Astrocyte of the hippocampus (primary cell): Measurements from ENCODE around the gene KPNA4.
A peak's percentile ranks its signal among the peaks of the same experiment; 100 is the strongest.

Experiments
- DNase-seq: peaks from one replicate; pipeline ENCODE4 v3.0.0; 2011; ENCODE audit warnings: low read depth, low spot score

KPNA4 gene

GRCh38 chr3:160451602-160452001 is 113.8 kb downstream of the KPNA4 start:
- no peak for DNase-seq

GRCh38 chr3:160450846-160451245 is 114.5 kb downstream of the KPNA4 start:
- peak; percentile 63 for DNase-seq

GRCh38 chr3:160449636-160450598 is 115.5 kb downstream of the KPNA4 start, which contains the start of gene TRIM59:
Gene TRIM59 (minus strand): TSS chr3:160449786. CDS start chr3:160439183, 10,603 bp downstream.
- peak; percentile 99 for DNase-seq

- peak; percentile 43 for DNase-seq
Measured at GRCh38 chr3:160448845-160449635, 116.3 kb downstream of the KPNA4 start.

GRCh38 chr3:160447544-160447943 is 117.8 kb downstream of the KPNA4 start:
- peak; percentile 19 for DNase-seq

GRCh38 chr3:160446522-160447056 is 118.8 kb downstream of the KPNA4 start:
- no peak for DNase-seq

GRCh38 chr3:160445854-160446253 is 119.5 kb downstream of the KPNA4 start:
- no peak for DNase-seq
